GM21529 (cell line): ENCODE measurements around the gene STARD10.
A peak's percentile ranks its signal among the peaks of the same experiment; 100 is the strongest.
"Not testable (repeated sequence)": the region's sequence is repeated elsewhere in the genome, so short reads cannot be mapped to it uniquely, and the experiment has no call there.

Experiments used
- ATAC-seq: cut with Tn5 transposase; IDR thresholded peaks from one replicate; pipeline ENCODE4 v1.9.1; 2021; ENCODE audit not compliant: unreplicated experiment

The STARD10 gene

GRCh38 chr11:72808331-72808798 is 14.5 kb upstream of the STARD10 start:
- ATAC-seq: no peak

- ATAC-seq: no peak
Observed at GRCh38 chr11:72807792-72808191, 13.9 kb upstream of the STARD10 start.

GRCh38 chr11:72807021-72807693 is 13.3 kb upstream of the STARD10 start:
- ATAC-seq: no peak

- ATAC-seq: not testable (repeated sequence)
Observed at GRCh38 chr11:72806378-72806777, 12.5 kb upstream of the STARD10 start.

GRCh38 chr11:72805216-72805615 is 11.4 kb upstream of the STARD10 start:
- ATAC-seq: no peak

GRCh38 chr11:72802822-72803221 is 9.0 kb upstream of the STARD10 start:
- ATAC-seq: no peak

- no peak for ATAC-seq
Observed at GRCh38 chr11:72799441-72799840, 5.6 kb upstream of the STARD10 start.

- ATAC-seq: no peak
Observed at GRCh38 chr11:72798361-72798760, 4.5 kb upstream of the STARD10 start.

GRCh38 chr11:72793076-72793424 is 797 bp downstream of the STARD10 start:
- ATAC-seq: no peak

GRCh38 chr11:72792437-72793021 is 1.3 kb downstream of the STARD10 start:
- no peak for ATAC-seq

GRCh38 chr11:72791228-72791627 is 2.6 kb downstream of the STARD10 start:
- ATAC-seq: not testable (repeated sequence)

GRCh38 chr11:72789493-72790131 is 4.2 kb downstream of the STARD10 start:
- no peak for ATAC-seq

GRCh38 chr11:72788241-72788640 is 5.6 kb downstream of the STARD10 start:
- no peak for ATAC-seq

- peak; percentile 71 for ATAC-seq
Observed at GRCh38 chr11:72787216-72788104, 6.4 kb downstream of the STARD10 start.

- no peak for ATAC-seq
Observed at GRCh38 chr11:72786305-72787215, 7.3 kb downstream of the STARD10 start.

GRCh38 chr11:72784662-72785061 is 9.2 kb downstream of the STARD10 start:
- no peak for ATAC-seq

GRCh38 chr11:72783144-72783905 is 10.5 kb downstream of the STARD10 start:
- no peak for ATAC-seq

- peak; percentile 16 for ATAC-seq
Observed at GRCh38 chr11:72782081-72782920, 11.5 kb downstream of the STARD10 start.
